HUES64 (cell line): ENCODE data around the gene PPARD.
"Not testable (repeated sequence)": the region's sequence is repeated elsewhere in the genome, so short reads cannot be mapped to it uniquely, and the experiment has no call there.

Experiments used
- H3K27ac ChIP-seq: 2 replicates; pipeline ENCODE4 v1.7.0; 2013; ENCODE audit warnings: low read depth, low read length, inconsistent platforms
- H3K27me3 ChIP-seq: 2 replicates; pipeline ENCODE4 v1.6.1; 2013; ENCODE audit warnings: mild to moderate bottlenecking, low read length; ENCODE audit not compliant: insufficient read depth
- H3K36me3 ChIP-seq: 2 replicates; pipeline ENCODE4 v1.6.1; 2013; ENCODE audit warnings: mild to moderate bottlenecking, low read length; ENCODE audit not compliant: insufficient read depth
- H3K4me1 ChIP-seq: 2 replicates; pipeline ENCODE4 v1.6.1; 2013; ENCODE audit warnings: mild to moderate bottlenecking, low read length, moderate library complexity; ENCODE audit not compliant: insufficient read depth
- H3K4me3 ChIP-seq: 2 replicates; pipeline ENCODE4 v1.5.1; 2013; ENCODE audit warnings: mild to moderate bottlenecking, low read length, moderate library complexity
- H3K9ac ChIP-seq: 2 replicates; pipeline ENCODE4 v1.6.1; 2013; ENCODE audit warnings: mild to moderate bottlenecking, low read depth, low read length
- H3K9me3 ChIP-seq: 2 replicates; pipeline ENCODE4 v1.6.1; 2013; ENCODE audit warnings: low read depth, low read length; ENCODE audit not compliant: insufficient read depth
- WGBS: fragments of 150-250, 120-280 bp; methylation state at CpG from one replicate; pipeline ENCODE4 v1.1.7; 2013; ENCODE audit warnings: missing lambda C conversion rate; 5-methylcytosine and 5-hydroxymethylcytosine counted together

Gene PPARD

DNA sequence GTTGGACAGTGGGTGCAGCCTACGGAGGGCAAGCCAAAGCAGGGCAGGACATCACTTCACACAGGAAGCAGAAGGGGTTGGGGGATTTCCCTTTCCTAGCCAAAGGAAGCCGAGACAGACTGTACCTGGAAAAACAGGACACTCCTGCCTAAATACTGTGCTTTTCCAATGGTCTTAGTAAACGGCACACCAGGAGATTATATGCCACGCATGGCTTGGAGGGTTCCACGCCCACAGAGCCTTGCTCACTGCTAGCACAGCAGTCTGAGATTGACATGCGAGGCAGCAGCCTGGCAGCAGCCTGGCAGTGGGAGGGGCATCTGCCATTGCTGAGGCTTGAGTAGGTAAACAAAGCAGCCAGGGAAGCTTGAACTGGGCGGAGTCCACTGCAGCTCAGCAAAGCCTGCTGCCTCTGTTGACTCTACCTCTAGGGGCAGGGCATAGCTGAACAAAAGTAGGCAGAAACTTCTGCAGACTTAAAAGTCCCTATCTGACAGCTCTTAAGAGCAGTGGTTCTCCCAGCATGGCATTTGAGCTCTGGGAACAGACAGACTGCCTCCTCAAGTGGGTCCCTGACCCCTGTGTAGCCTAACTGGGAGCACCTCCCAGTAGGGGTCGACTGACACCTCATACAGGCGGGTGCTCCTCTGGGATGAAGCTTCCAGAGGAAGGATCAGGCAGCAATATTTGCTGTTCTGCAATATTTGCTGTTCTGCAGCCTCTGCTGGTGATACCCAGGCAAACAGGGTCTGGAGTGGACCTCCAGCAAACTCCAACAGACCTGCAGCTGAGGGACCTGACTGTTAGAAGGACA lies 10.1 kb upstream of the PPARD start:
- not testable (repeated sequence) for H3K9ac ChIP-seq, H3K4me3 ChIP-seq, H3K4me1 ChIP-seq, H3K27ac ChIP-seq, H3K9me3 ChIP-seq, H3K27me3 ChIP-seq, H3K36me3 ChIP-seq
- 83% methylated on average over 9 of the region's 9 CpGs for WGBS

- 91% methylated on average over 12 of the region's 13 CpGs for WGBS
- no peak overlapping the region for H3K4me3 ChIP-seq
- no peaks in the 10 kb centered on the region for H3K36me3 ChIP-seq
- H3K27ac ChIP-seq, result no peak overlapping the region
- peaks cover 8% of the 10 kb centered on the region; the same call in 1 of the 2 replicates for H3K27me3 ChIP-seq
- H3K9ac ChIP-seq, result no peak overlapping the region
- peaks cover 12% of the 10 kb centered on the region for H3K4me1 ChIP-seq
- no peaks in the 10 kb centered on the region for H3K9me3 ChIP-seq
These were observed 801 bp upstream of the PPARD start for GRCh38 chr6:35341557-35341956.

- Histone ChIP-seq H3K36me3 (peaks cover 2% of the 10 kb centered on the region; the same call in 1 of the 2 replicates), H3K4me1 (peaks cover 12% of the 10 kb centered on the region), H3K9me3 (no peaks in the 10 kb centered on the region), H3K27me3 (peaks cover 8% of the 10 kb centered on the region; the same call in 1 of the 2 replicates), H3K4me3 (peak overlapping the region; percentile 82), H3K27ac (no peak overlapping the region), H3K9ac (peak overlapping the region; percentile 54)
- WGBS, result 67% methylated on average over 13 of the region's 13 CpGs
These were observed 905 bp downstream of the PPARD start for GRCh38 chr6:35343092-35343834.

- H3K4me3 ChIP-seq, result no peak overlapping the region
- H3K4me1 ChIP-seq, result peaks cover 12% of the 10 kb centered on the region
- 88% methylated on average over 6 of the region's 6 CpGs for WGBS
- H3K27me3 ChIP-seq, result peaks cover 8% of the 10 kb centered on the region; the same call in 1 of the 2 replicates
- H3K9ac ChIP-seq, result no peak overlapping the region
- peaks cover 4% of the 10 kb centered on the region; the same call in 1 of the 2 replicates for H3K36me3 ChIP-seq
- H3K9me3 ChIP-seq, result no peaks in the 10 kb centered on the region
- H3K27ac ChIP-seq, result no peak overlapping the region
These were observed 1.6 kb downstream of the PPARD start for GRCh38 chr6:35343835-35344550.

DNA sequence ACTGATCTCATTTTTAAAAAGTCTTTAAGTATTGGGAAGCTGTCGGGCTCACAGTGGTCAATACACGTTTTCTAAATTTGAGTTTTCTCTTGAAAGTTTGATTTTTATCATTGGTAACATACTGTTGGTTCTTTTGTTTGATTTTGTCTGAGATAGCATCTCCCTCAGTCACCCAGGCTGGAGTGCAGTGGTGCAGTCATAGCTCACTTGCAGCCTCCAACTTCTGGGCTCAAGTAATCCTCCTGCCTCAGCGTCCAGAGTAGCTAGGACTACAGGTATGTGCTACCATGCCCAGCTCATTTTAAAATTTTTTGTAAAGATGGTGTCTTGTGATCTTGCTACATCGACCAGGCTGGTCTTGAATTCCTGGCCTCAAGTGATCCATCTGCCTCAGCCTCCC lies 9.1 kb downstream of the PPARD start:
- Histone ChIP-seq H3K4me3 (no peak overlapping the region), H3K4me1 (no peaks in the 10 kb centered on the region), H3K9me3 (no peaks in the 10 kb centered on the region), H3K27ac (no peak overlapping the region), H3K27me3 (no peaks in the 10 kb centered on the region), H3K9ac (no peak overlapping the region), H3K36me3 (peaks cover 24% of the 10 kb centered on the region)
- WGBS, result 95% methylated on average over 4 of the region's 4 CpGs

DNA sequence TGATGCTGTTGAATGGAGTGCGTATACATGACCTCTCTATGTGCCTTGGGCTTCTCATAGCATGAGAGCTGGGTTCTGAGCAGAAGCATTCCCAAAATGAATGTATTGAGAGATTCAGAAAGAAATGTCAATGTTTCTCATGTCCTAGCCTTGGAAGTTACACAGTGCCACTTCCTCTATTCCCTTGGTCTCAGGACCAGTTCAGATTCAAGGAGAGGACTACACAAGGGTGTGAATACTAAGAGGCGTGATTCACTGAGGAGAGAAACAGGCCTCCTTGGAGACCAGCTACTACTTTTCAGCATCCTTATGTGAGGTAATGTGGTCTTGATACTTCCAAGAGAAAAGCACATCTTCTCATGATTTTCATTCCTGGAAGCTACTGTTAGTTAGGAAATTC lies 10.4 kb downstream of the PPARD start:
- Histone ChIP-seq H3K9me3 (no peaks in the 10 kb centered on the region), H3K4me3 (no peak overlapping the region), H3K27ac (no peak overlapping the region), H3K27me3 (no peaks in the 10 kb centered on the region), H3K4me1 (no peaks in the 10 kb centered on the region), H3K36me3 (peaks cover 29% of the 10 kb centered on the region), H3K9ac (no peak overlapping the region)
- 86% methylated on average over 2 of the region's 2 CpGs for WGBS

GRCh38 chr6:35354361-35355135 lies 12.2 kb downstream of the PPARD start:
- WGBS, result 96% methylated on average over 13 of the region's 13 CpGs
- no peaks in the 10 kb centered on the region for H3K4me1 ChIP-seq
- H3K9me3 ChIP-seq, result no peaks in the 10 kb centered on the region
- H3K4me3 ChIP-seq, result no peak overlapping the region
- no peak overlapping the region for H3K27ac ChIP-seq
- peaks cover 22% of the 10 kb centered on the region for H3K36me3 ChIP-seq
- H3K27me3 ChIP-seq, result no peaks in the 10 kb centered on the region
- no peak overlapping the region for H3K9ac ChIP-seq

- H3K4me1 ChIP-seq, result peaks cover 7% of the 10 kb centered on the region
- H3K9me3 ChIP-seq, result no peaks in the 10 kb centered on the region
- H3K27ac ChIP-seq, result no peak overlapping the region
- H3K36me3 ChIP-seq, result peaks cover 22% of the 10 kb centered on the region
- no peak overlapping the region for H3K9ac ChIP-seq
- H3K27me3 ChIP-seq, result no peaks in the 10 kb centered on the region
- no peak overlapping the region for H3K4me3 ChIP-seq
- WGBS, result 96% methylated on average over 1 of the region's 1 CpG
These were observed 14.0 kb downstream of the PPARD start for GRCh38 chr6:35356391-35356790.

GRCh38 chr6:35357677-35358076 lies 15.3 kb downstream of the PPARD start:
- Histone ChIP-seq H3K9ac (no peak overlapping the region), H3K27me3 (no peaks in the 10 kb centered on the region), H3K4me1 (peaks cover 7% of the 10 kb centered on the region), H3K9me3 (no peaks in the 10 kb centered on the region), H3K4me3 (no peak overlapping the region), H3K27ac (no peak overlapping the region), H3K36me3 (peaks cover 17% of the 10 kb centered on the region)
- 94% methylated on average over 4 of the region's 4 CpGs for WGBS

DNA sequence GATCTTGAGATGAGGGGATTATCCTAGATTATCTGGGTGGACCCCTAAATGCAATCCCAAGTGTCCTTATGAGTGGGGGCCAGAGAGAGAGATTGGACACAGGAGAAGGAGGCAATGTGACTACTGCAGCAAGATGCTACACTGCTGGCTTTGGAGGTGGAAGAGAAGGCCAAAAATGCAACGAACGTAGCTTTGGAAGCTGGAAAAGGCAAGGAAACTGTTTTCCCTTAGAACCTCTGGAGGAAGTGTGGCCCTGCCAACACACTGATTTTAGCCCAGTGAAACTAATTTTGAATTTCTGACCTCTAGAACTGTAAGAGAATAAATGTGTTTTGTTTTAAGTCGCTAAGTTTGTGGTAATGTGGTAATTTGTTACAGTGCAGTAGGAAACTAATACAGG lies 15.7 kb downstream of the PPARD start:
- H3K36me3 ChIP-seq, result peaks cover 13% of the 10 kb centered on the region
- peaks cover 11% of the 10 kb centered on the region for H3K4me1 ChIP-seq
- no peak overlapping the region for H3K27ac ChIP-seq
- no peaks in the 10 kb centered on the region for H3K27me3 ChIP-seq
- no peak overlapping the region for H3K9ac ChIP-seq
- no peak overlapping the region for H3K4me3 ChIP-seq
- no peaks in the 10 kb centered on the region for H3K9me3 ChIP-seq
- 93% methylated on average over 3 of the region's 3 CpGs for WGBS
